Liver (tissue), 9 donors: ENCODE measurements around the gene MFRP. TPM values are rescaled to one million over a fixed set of nuclear protein-coding genes. Genes with fewer than 3 reads are reported as not detected.

Experiments
- DNase-seq: peaks from one replicate; pipeline ENCODE4 v3.0.0-alpha.2; 2017; ENCODE audit warnings: low spot score
- H3K27ac ChIP-seq, 2 donors: one replicate each; pipeline ENCODE4 v1.7.0; 2013; ENCODE audit warnings: inconsistent platforms in 2 of 2, low read length in 2 of 2, control low read depth in 1 of 2, low read depth in 1 of 2, mild to moderate bottlenecking in 1 of 2
- H3K27me3 ChIP-seq, 4 donors: one replicate each; pipeline versions ENCODE4 v1.6.1 to v1.7.0; 2013; ENCODE audit warnings: low read length in 3 of 4, inconsistent platforms in 1 of 4, mild to moderate bottlenecking in 1 of 4, moderate library complexity in 1 of 4; ENCODE audit not compliant: control insufficient read depth in 4 of 4, insufficient read depth in 4 of 4
- H3K36me3 ChIP-seq, 4 donors: one replicate each; pipeline versions ENCODE4 v1.6.1 to v1.7.0; 2013; ENCODE audit warnings: low read length in 3 of 4, mild to moderate bottlenecking in 3 of 4, low read depth in 1 of 4, moderate library complexity in 1 of 4; ENCODE audit not compliant: control insufficient read depth in 4 of 4, insufficient read depth in 3 of 4
- H3K4me1 ChIP-seq, 4 donors: one replicate each; pipeline versions ENCODE4 v1.6.1 to v1.7.0; 2013; ENCODE audit warnings: low read length in 3 of 4, mild to moderate bottlenecking in 3 of 4, moderate library complexity in 1 of 4; ENCODE audit not compliant: control insufficient read depth in 4 of 4, insufficient read depth in 4 of 4
- H3K4me3 ChIP-seq, 3 donors: one replicate each; pipeline versions ENCODE4 v1.6.1 to v1.7.0; 2013; ENCODE audit warnings: low read length in 3 of 3, control low read depth in 1 of 3, low read depth in 1 of 3, mild to moderate bottlenecking in 1 of 3
- H3K9ac ChIP-seq, 2 donors: one replicate each; pipeline ENCODE4 v1.7.0; 2013; ENCODE audit warnings: low read length in 2 of 2, mild to moderate bottlenecking in 2 of 2, moderate library complexity in 2 of 2, control low read depth in 1 of 2, low read depth in 1 of 2
- H3K9me3 ChIP-seq, 4 donors: one replicate each; pipeline versions ENCODE4 v1.6.1 to v1.7.0; 2013; ENCODE audit warnings: low read length in 3 of 4; ENCODE audit not compliant: control insufficient read depth in 4 of 4
- FOXA1 ChIP-seq: IDR thresholded peaks from 2 replicates; pipeline ENCODE4 v1.6.1; 2016; ENCODE audit warnings: antibody characterized with exemption
- FOXA2 ChIP-seq: IDR thresholded peaks from 2 replicates; pipeline ENCODE4 v1.6.1; 2016; ENCODE audit warnings: antibody characterized with exemption
- HNF4A ChIP-seq, 2 donors: conservative IDR thresholded peaks; 2 replicates each; pipeline ENCODE4 v1.6.1; 2016; ENCODE audit warnings: antibody characterized with exemption in 2 of 2, mild to moderate bottlenecking in 2 of 2
- HNF4G ChIP-seq: IDR thresholded peaks from 2 replicates; pipeline ENCODE4 v1.6.1; 2016; ENCODE audit warnings: antibody characterized with exemption
- JUND ChIP-seq, 2 donors: IDR thresholded peaks; 2 replicates each; pipeline ENCODE4 v1.6.1; 2016; ENCODE audit warnings: antibody characterized with exemption in 2 of 2
- RAD21 ChIP-seq, 2 donors: IDR thresholded peaks; 2 replicates each; pipeline ENCODE4 v1.6.1; 2016; ENCODE audit warnings: antibody characterized with exemption in 2 of 2, mild to moderate bottlenecking in 2 of 2
- RXRA ChIP-seq, 2 donors: IDR thresholded peaks; 2 replicates each; pipeline ENCODE4 v1.6.1; 2017 to 2018; ENCODE audit warnings: antibody characterized with exemption in 2 of 2, mild to moderate bottlenecking in 1 of 2
- SP1 ChIP-seq: IDR thresholded peaks from 2 replicates; pipeline ENCODE4 v1.6.1; 2018; ENCODE audit warnings: antibody characterized with exemption, mild to moderate bottlenecking
- YY1 ChIP-seq: IDR thresholded peaks from 2 replicates; pipeline ENCODE4 v1.6.1; 2016; ENCODE audit warnings: antibody characterized with exemption, mild to moderate bottlenecking
- WGBS: extraction: QIAGEN DNeasy Blood & Tissue Kit; methylation state at CpG from one replicate; pipeline ENCODE4 v1.1.7; 2013; 5-methylcytosine and 5-hydroxymethylcytosine counted together
- polyA plus RNA-seq, 2 donors: library from polyadenylated mRNA; stranded (reverse) in 1 of 2; unstranded in 1 of 2; fragments of 200-250 nt in 1 of 2; fragments of >200 nt in 1 of 2; fragmentation: Nextera tagmentation in 1 of 2; extraction: Ambion mirVana in 1 of 2; gene quantifications; one replicate each; pipeline versions ENCODE4 v1.2.1 to v1.2.3, GENCODE V29; 2013 to 2015
- total RNA-seq, 2 donors: library from RNA; depleted of rRNA; stranded (reverse); fragments of >200 nt; gene quantifications; one replicate each; pipeline ENCODE4 v1.2.3, GENCODE V29; 2014
- TF ChIP-seq, protein P1 (sequence below): IDR thresholded peaks from 2 replicates; pipeline ENCODE4 v1.6.1; 2016; ENCODE audit warnings: antibody characterized with exemption
- TF ChIP-seq, protein P2 (sequence below): IDR thresholded peaks from 2 replicates; pipeline ENCODE4 v1.6.1; 2016; ENCODE audit warnings: antibody characterized with exemption
- TF ChIP-seq, protein P3 (sequence below): IDR thresholded peaks from 2 replicates; pipeline ENCODE4 v1.6.1; 2016; ENCODE audit warnings: antibody characterized with exemption, mild to moderate bottlenecking
- TF ChIP-seq, protein P4 (sequence below): IDR thresholded peaks from 2 replicates; pipeline ENCODE4 v1.6.1; 2016; ENCODE audit warnings: antibody characterized with exemption
- donor health status: healthy.
- donor health status: healthy.
- donor health status: healthy.
- donor health status: healthy.
- donor health status: healthy.

The MFRP gene
- total and polyA plus RNA-seq, 4 donors, result not detected

DNA sequence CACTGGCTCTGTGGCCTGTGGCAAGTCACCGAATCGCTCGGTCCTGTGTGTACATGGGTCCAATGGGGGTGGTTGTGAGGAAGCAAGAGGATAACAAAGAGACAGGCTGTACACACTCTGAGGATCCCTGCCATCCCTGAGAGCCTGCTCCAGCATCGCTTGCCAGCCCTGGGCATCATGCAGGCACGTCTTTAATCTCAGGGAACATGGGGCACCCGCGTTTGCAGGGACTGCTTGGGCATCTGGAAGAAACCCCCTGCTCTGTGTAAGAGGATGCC, 4.5 kb downstream of the MFRP start:
- H3K4me1 ChIP-seq, result peaks cover 7 to 24% (median 11%) of the 10 kb centered on the region in 4 donors
- H3K27ac ChIP-seq, result no peak overlapping the region
- no peak overlapping the region for H3K4me3 ChIP-seq
- no peak for TF ChIP-seq RXRA (IDR thresholded peaks at IDR 0.05)
- TF ChIP-seq JUND (IDR thresholded peaks at IDR 0.05), result no peak
- TF ChIP-seq, protein P1, sequence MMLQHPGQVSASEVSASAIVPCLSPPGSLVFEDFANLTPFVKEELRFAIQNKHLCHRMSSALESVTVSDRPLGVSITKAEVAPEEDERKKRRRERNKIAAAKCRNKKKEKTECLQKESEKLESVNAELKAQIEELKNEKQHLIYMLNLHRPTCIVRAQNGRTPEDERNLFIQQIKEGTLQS, result no peak
- TF ChIP-seq, protein P2, sequence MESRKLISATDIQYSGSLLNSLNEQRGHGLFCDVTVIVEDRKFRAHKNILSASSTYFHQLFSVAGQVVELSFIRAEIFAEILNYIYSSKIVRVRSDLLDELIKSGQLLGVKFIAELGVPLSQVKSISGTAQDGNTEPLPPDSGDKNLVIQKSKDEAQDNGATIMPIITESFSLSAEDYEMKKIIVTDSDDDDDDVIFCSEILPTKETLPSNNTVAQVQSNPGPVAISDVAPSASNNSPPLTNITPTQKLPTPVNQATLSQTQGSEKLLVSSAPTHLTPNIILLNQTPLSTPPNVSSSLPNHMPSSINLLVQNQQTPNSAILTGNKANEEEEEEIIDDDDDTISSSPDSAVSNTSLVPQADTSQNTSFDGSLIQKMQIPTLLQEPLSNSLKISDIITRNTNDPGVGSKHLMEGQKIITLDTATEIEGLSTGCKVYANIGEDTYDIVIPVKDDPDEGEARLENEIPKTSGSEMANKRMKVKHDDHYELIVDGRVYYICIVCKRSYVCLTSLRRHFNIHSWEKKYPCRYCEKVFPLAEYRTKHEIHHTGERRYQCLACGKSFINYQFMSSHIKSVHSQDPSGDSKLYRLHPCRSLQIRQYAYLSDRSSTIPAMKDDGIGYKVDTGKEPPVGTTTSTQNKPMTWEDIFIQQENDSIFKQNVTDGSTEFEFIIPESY, result no peak
- no peak for TF ChIP-seq FOXA1
- WGBS, result 87% methylated on average over 7 of the region's 7 CpGs
- DNase-seq, result no peak
- H3K9me3 ChIP-seq, result no peaks in the 10 kb centered on the region
- no peaks in the 10 kb centered on the region for H3K36me3 ChIP-seq
- H3K9ac ChIP-seq, result no peak overlapping the region
- peaks cover 0 to 2% (median 0%) of the 10 kb centered on the region in 4 donors for H3K27me3 ChIP-seq

DNA sequence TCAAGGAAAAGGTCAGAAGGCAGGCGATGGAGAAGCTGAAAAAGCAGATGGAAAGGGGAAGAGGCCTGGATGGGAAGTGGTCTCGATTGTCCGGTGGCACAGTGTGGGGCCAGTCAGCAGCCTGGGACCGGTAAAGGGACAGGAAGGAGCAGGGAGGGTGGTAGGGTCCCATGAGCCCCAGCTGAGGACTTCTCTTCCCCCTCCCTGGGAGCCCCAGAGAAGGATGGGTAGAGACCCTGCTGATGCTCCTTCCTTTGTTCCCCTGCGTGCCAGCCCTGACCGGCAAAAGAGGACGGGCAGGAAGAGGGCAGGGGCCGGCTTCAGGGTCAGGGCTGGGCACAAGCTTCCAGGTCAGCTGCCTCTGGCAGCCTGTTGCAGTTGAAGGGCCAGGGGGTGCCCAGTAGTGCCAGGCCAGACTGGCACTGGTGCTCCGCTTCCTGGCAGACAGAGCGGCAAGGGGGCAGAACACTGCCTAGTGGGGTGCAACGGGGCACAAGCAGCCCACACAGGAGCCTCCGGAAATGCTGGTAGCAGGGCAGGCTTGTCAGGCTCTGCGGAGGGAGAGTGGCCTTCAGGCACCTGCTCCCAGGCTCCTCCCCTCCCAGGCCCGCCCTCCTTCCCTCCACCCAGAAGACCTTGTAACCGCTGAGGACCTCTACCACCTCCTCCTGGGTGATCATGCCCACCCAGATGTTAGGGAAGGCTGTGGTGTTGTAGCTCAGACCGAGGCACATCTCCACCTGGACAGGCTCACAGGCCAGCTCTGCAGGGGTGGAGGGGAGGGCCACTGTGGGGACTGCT, 5.1 kb downstream of the MFRP start:
- no peak for DNase-seq
- TF ChIP-seq YY1 (no peak), HNF4G (no peak), JUND (IDR thresholded peaks at IDR 0.05) (no peak), RAD21 (IDR thresholded peaks at IDR 0.05) (no peak), RXRA (IDR thresholded peaks at IDR 0.05) (no peak), HNF4A (conservative IDR thresholded peaks at IDR 0.05) (no peak), FOXA2 (no peak), SP1 (no peak), FOXA1 (no peak)
- TF ChIP-seq, protein P3, sequence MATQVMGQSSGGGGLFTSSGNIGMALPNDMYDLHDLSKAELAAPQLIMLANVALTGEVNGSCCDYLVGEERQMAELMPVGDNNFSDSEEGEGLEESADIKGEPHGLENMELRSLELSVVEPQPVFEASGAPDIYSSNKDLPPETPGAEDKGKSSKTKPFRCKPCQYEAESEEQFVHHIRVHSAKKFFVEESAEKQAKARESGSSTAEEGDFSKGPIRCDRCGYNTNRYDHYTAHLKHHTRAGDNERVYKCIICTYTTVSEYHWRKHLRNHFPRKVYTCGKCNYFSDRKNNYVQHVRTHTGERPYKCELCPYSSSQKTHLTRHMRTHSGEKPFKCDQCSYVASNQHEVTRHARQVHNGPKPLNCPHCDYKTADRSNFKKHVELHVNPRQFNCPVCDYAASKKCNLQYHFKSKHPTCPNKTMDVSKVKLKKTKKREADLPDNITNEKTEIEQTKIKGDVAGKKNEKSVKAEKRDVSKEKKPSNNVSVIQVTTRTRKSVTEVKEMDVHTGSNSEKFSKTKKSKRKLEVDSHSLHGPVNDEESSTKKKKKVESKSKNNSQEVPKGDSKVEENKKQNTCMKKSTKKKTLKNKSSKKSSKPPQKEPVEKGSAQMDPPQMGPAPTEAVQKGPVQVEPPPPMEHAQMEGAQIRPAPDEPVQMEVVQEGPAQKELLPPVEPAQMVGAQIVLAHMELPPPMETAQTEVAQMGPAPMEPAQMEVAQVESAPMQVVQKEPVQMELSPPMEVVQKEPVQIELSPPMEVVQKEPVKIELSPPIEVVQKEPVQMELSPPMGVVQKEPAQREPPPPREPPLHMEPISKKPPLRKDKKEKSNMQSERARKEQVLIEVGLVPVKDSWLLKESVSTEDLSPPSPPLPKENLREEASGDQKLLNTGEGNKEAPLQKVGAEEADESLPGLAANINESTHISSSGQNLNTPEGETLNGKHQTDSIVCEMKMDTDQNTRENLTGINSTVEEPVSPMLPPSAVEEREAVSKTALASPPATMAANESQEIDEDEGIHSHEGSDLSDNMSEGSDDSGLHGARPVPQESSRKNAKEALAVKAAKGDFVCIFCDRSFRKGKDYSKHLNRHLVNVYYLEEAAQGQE, result no peak
- TF ChIP-seq, protein P2, result no peak
- TF ChIP-seq, protein P4, sequence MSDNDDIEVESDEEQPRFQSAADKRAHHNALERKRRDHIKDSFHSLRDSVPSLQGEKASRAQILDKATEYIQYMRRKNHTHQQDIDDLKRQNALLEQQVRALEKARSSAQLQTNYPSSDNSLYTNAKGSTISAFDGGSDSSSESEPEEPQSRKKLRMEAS, result no peak
- peak overlapping the region; percentile 60 to 78 for H3K27ac ChIP-seq
- H3K4me1 ChIP-seq, result peaks cover 7 to 25% (median 11%) of the 10 kb centered on the region in 4 donors
- no peaks in the 10 kb centered on the region for H3K36me3 ChIP-seq
- no peaks in the 10 kb centered on the region for H3K9me3 ChIP-seq
- H3K4me3 ChIP-seq, result no peak overlapping the region
- H3K27me3 ChIP-seq, result peaks cover 0 to 2% (median 0%) of the 10 kb centered on the region in 4 donors
- H3K9ac ChIP-seq, result no peak overlapping the region
- 45% methylated on average over 16 of the region's 16 CpGs for WGBS
